Subcutaneous abdominal adipose tissue (tissue), 5 donors: ENCODE measurements around the gene BCAS1.

ENCODE experiments used
- H3K27ac ChIP-seq: one replicate; pipeline ENCODE4 v1.7.0; 2013; ENCODE audit warnings: low read depth, mild to moderate bottlenecking, inconsistent platforms, low read length, moderate library complexity
- H3K27me3 ChIP-seq, 5 donors: one replicate each; pipeline ENCODE4 v1.7.0; 2013; ENCODE audit warnings: low read length in 5 of 5, inconsistent platforms in 1 of 5; ENCODE audit not compliant: control insufficient read depth in 5 of 5, insufficient read depth in 4 of 5
- H3K36me3 ChIP-seq, 5 donors: one replicate each; pipeline ENCODE4 v1.7.0; 2013; ENCODE audit warnings: low read length in 5 of 5; ENCODE audit not compliant: control insufficient read depth in 5 of 5, insufficient read depth in 5 of 5
- H3K4me1 ChIP-seq, 5 donors: one replicate each; pipeline ENCODE4 v1.7.0; 2013; ENCODE audit warnings: low read length in 5 of 5, mild to moderate bottlenecking in 3 of 5, moderate library complexity in 1 of 5; ENCODE audit not compliant: control insufficient read depth in 5 of 5, insufficient read depth in 5 of 5
- H3K4me3 ChIP-seq, 5 donors: one replicate each; pipeline ENCODE4 v1.7.0; 2013; ENCODE audit warnings: low read length in 5 of 5, low read depth in 1 of 5
- H3K9ac ChIP-seq, 5 donors: one replicate each; pipeline ENCODE4 v1.7.0; 2013; ENCODE audit warnings: low read length in 5 of 5, mild to moderate bottlenecking in 4 of 5, moderate library complexity in 3 of 5
- H3K9me3 ChIP-seq, 5 donors: one replicate each; pipeline ENCODE4 v1.7.0; 2013; ENCODE audit warnings: low read length in 5 of 5; ENCODE audit not compliant: control insufficient read depth in 5 of 5
- donor health status: healthy.
- donor health status: healthy.
- donor health status: healthy.
- donor health status: healthy.
- donor health status: healthy.

Gene BCAS1

GRCh38 chr20:54103762-54104600, 33.6 kb upstream of the BCAS1 start:
- Histone ChIP-seq H3K36me3 (no peaks in the 10 kb centered on the region), H3K4me1 (peaks cover 0 to 4% (median 0%) of the 10 kb centered on the region in 5 donors), H3K27ac (no peak overlapping the region), H3K4me3 (no peak overlapping the region), H3K27me3 (peaks cover 0 to 2% (median 0%) of the 10 kb centered on the region in 5 donors), H3K9ac (no peak overlapping the region), H3K9me3 (no peaks in the 10 kb centered on the region)

GRCh38 chr20:54103067-54103761, 32.8 kb upstream of the BCAS1 start:
- Histone ChIP-seq H3K27ac (no peak overlapping the region), H3K4me1 (peaks cover 0 to 4% (median 0%) of the 10 kb centered on the region in 5 donors), H3K9ac (no peak overlapping the region), H3K9me3 (no peaks in the 10 kb centered on the region), H3K36me3 (no peaks in the 10 kb centered on the region), H3K27me3 (peaks cover 0 to 2% (median 0%) of the 10 kb centered on the region in 5 donors), H3K4me3 (no peak overlapping the region)

GRCh38 chr20:54102543-54102942, 32.1 kb upstream of the BCAS1 start:
- Histone ChIP-seq H3K27ac (no peak overlapping the region), H3K36me3 (no peaks in the 10 kb centered on the region), H3K4me3 (no peak overlapping the region), H3K9ac (no peak overlapping the region), H3K27me3 (peaks cover 0 to 3% (median 0%) of the 10 kb centered on the region in 5 donors), H3K4me1 (peaks cover 0 to 1% (median 0%) of the 10 kb centered on the region in 5 donors), H3K9me3 (no peaks in the 10 kb centered on the region)

- Histone ChIP-seq H3K27ac (no peak overlapping the region), H3K36me3 (no peaks in the 10 kb centered on the region), H3K4me3 (no peak overlapping the region), H3K27me3 (peaks cover 0 to 3% (median 0%) of the 10 kb centered on the region in 5 donors), H3K9me3 (no peaks in the 10 kb centered on the region), H3K9ac (no peak overlapping the region), H3K4me1 (peaks cover 0 to 1% (median 0%) of the 10 kb centered on the region in 5 donors)
Measured at GRCh38 chr20:54100563-54100962, 30.2 kb upstream of the BCAS1 start.

- peaks cover 0 to 1% (median 0%) of the 10 kb centered on the region in 5 donors for H3K4me1 ChIP-seq
- no peaks in the 10 kb centered on the region for H3K9me3 ChIP-seq
- no peaks in the 10 kb centered on the region for H3K36me3 ChIP-seq
- H3K9ac ChIP-seq: no peak overlapping the region
- no peak overlapping the region for H3K4me3 ChIP-seq
- no peak overlapping the region for H3K27ac ChIP-seq
- peaks cover 0 to 3% (median 0%) of the 10 kb centered on the region in 5 donors for H3K27me3 ChIP-seq
Measured at GRCh38 chr20:54099894-54100293, 29.5 kb upstream of the BCAS1 start.

- H3K9ac ChIP-seq: no peak overlapping the region
- H3K27ac ChIP-seq: no peak overlapping the region
- no peaks in the 10 kb centered on the region for H3K36me3 ChIP-seq
- H3K4me3 ChIP-seq: no peak overlapping the region
- H3K4me1 ChIP-seq: peaks cover 0 to 8% (median 0%) of the 10 kb centered on the region in 5 donors
- peaks cover 0 to 3% (median 0%) of the 10 kb centered on the region in 5 donors for H3K27me3 ChIP-seq
- H3K9me3 ChIP-seq: no peaks in the 10 kb centered on the region
Measured at GRCh38 chr20:54098047-54098446, 27.7 kb upstream of the BCAS1 start.

GRCh38 chr20:54097236-54097529, 26.8 kb upstream of the BCAS1 start:
- Histone ChIP-seq H3K9me3 (no peaks in the 10 kb centered on the region), H3K9ac (no peak overlapping the region), H3K4me3 (no peak overlapping the region), H3K27ac (no peak overlapping the region), H3K4me1 (peaks cover 0 to 8% (median 0%) of the 10 kb centered on the region in 5 donors), H3K36me3 (no peaks in the 10 kb centered on the region), H3K27me3 (peaks cover 0 to 3% (median 0%) of the 10 kb centered on the region in 5 donors)

- H3K4me3 ChIP-seq: no peak overlapping the region
- no peak overlapping the region for H3K27ac ChIP-seq
- H3K9ac ChIP-seq: no peak overlapping the region
- no peaks in the 10 kb centered on the region for H3K36me3 ChIP-seq
- H3K9me3 ChIP-seq: no peaks in the 10 kb centered on the region
- H3K27me3 ChIP-seq: peaks cover 0 to 3% (median 0%) of the 10 kb centered on the region in 5 donors
- H3K4me1 ChIP-seq: peaks cover 0 to 8% (median 0%) of the 10 kb centered on the region in 5 donors
Measured at GRCh38 chr20:54095824-54096223, 25.4 kb upstream of the BCAS1 start.

- Histone ChIP-seq H3K9ac (no peak overlapping the region), H3K27me3 (peaks cover 0 to 4% (median 0%) of the 10 kb centered on the region in 5 donors), H3K36me3 (no peaks in the 10 kb centered on the region), H3K4me3 (no peak overlapping the region), H3K27ac (no peak overlapping the region), H3K9me3 (no peaks in the 10 kb centered on the region), H3K4me1 (peaks cover 0 to 8% (median 0%) of the 10 kb centered on the region in 5 donors)
Measured at GRCh38 chr20:54094268-54094580, 23.8 kb upstream of the BCAS1 start.
